DOHH2 (cell line): ENCODE measurements around the gene HBEGF.

ENCODE experiments used
- H3F3A ChIP-seq: fragments of 200-600 bp; sonication (generic), shearing (Covaris generic); 2 replicates; pipeline ENCODE4 v1.6.0; 2016; ENCODE audit warnings: antibody characterized with exemption, mild to moderate bottlenecking; ENCODE audit not compliant: control insufficient read depth, insufficient read depth
- H3K27ac ChIP-seq: fragments of 200-600 bp; sonication (generic); 2 replicates; pipeline ENCODE4 v1.5.1; 2014; ENCODE audit warnings: low read depth, mild to moderate bottlenecking, low read length, moderate library complexity
- H3K27me3 ChIP-seq: fragments of 200-600 bp; sonication (generic); 2 replicates; pipeline ENCODE4 v1.6.1; 2014; ENCODE audit warnings: mild to moderate bottlenecking, low read length, mixed read lengths; ENCODE audit not compliant: control insufficient read depth
- H3K36me3 ChIP-seq: fragments of 200-600 bp; sonication (generic); 2 replicates; pipeline ENCODE4 v1.6.1; 2014; ENCODE audit warnings: mild to moderate bottlenecking, low read length, moderate library complexity, mixed read lengths; ENCODE audit not compliant: control insufficient read depth
- H3K4me1 ChIP-seq: fragments of 200-600 bp; sonication (generic); 2 replicates; pipeline ENCODE4 v1.6.1; 2014; ENCODE audit warnings: mild to moderate bottlenecking, low read length, mixed read lengths; ENCODE audit not compliant: control insufficient read depth
- H3K4me2 ChIP-seq: fragments of 200-600 bp; sonication (generic); 2 replicates; pipeline ENCODE4 v1.6.0; 2014; ENCODE audit warnings: mild to moderate bottlenecking, low read length, moderate library complexity
- H3K4me3 ChIP-seq: fragments of 200-600 bp; sonication (generic); 2 replicates; pipeline ENCODE4 v1.5.1; 2014; ENCODE audit warnings: mild to moderate bottlenecking, low read length, mixed read lengths
- H3K79me2 ChIP-seq: fragments of 200-600 bp; sonication (generic); 2 replicates; pipeline ENCODE4 v1.6.1; 2014; ENCODE audit warnings: mild to moderate bottlenecking, low read length, mixed read lengths; ENCODE audit not compliant: control insufficient read depth
- H3K9me2 ChIP-seq: fragments of 200-600 bp; sonication (generic); replicated peaks from 2 replicates; pipeline ENCODE4 v1.6.1; 2014; ENCODE audit warnings: mild to moderate bottlenecking, low read length, mixed read lengths; ENCODE audit not compliant: control insufficient read depth
- H3K9me3 ChIP-seq: fragments of 200-600 bp; sonication (generic); 2 replicates; pipeline ENCODE4 v1.6.1; 2014; ENCODE audit warnings: antibody characterized with exemption, low read length, mixed read lengths; ENCODE audit not compliant: control insufficient read depth, insufficient read depth
- H4K20me1 ChIP-seq: fragments of 200-600 bp; sonication (generic); 2 replicates; pipeline ENCODE4 v1.6.0; 2014; ENCODE audit warnings: low read depth, mild to moderate bottlenecking, antibody characterized with exemption, low read length, moderate library complexity; ENCODE audit not compliant: control insufficient read depth, insufficient read depth
- CTCF ChIP-seq: fragments of 200-600 bp; sonication (generic); IDR thresholded peaks from one replicate; pipeline ENCODE4 v1.5.1; 2014; ENCODE audit warnings: antibody characterized with exemption, mild to moderate bottlenecking, low read depth, low read length; ENCODE audit not compliant: poor library complexity, severe bottlenecking
- EZH2phosphoT487 ChIP-seq: fragments of 200-600 bp; sonication (generic); IDR thresholded peaks from 2 replicates; pipeline ENCODE4 v1.6.1; 2017; ENCODE audit warnings: borderline replicate concordance, mild to moderate bottlenecking, antibody characterized with exemption, low read length, moderate library complexity, mixed read lengths

Gene HBEGF

GRCh38 chr5:140358738-140359310 is 12.4 kb upstream of the HBEGF start:
- TF ChIP-seq EZH2phosphoT487 = no peak
- peak; percentile 42 for TF ChIP-seq CTCF

GRCh38 chr5:140357726-140358093 is 11.3 kb upstream of the HBEGF start:
- no peaks in the 10 kb centered on the region for H3K4me1 ChIP-seq
- H3K9me3 ChIP-seq = no peaks in the 10 kb centered on the region
- H3K36me3 ChIP-seq = no peaks in the 10 kb centered on the region
- no peak overlapping the region for H3K27ac ChIP-seq
- no peaks in the 10 kb centered on the region for H3F3A ChIP-seq
- no peak overlapping the region for H3K4me3 ChIP-seq
- H4K20me1 ChIP-seq = no peaks in the 10 kb centered on the region
- H3K27me3 ChIP-seq = no peaks in the 10 kb centered on the region; the same call in 1 of the 2 replicates
- no peaks in the 10 kb centered on the region for H3K9me2 ChIP-seq
- no peaks in the 10 kb centered on the region for H3K79me2 ChIP-seq
- H3K4me2 ChIP-seq = peak overlapping the region; percentile 8; the same call in 1 of the 2 replicates
- TF ChIP-seq CTCF (peak; percentile 89), EZH2phosphoT487 (no peak)

More at GRCh38 chr5:140358738-140359310, 12.4 kb upstream of the HBEGF start:
- no peaks in the 10 kb centered on the region for H4K20me1 ChIP-seq
- H3K4me3 ChIP-seq = no peak overlapping the region
- no peaks in the 10 kb centered on the region for H3K79me2 ChIP-seq
- no peak overlapping the region for H3K27ac ChIP-seq
- H3K27me3 ChIP-seq = no peaks in the 10 kb centered on the region; the same call in 1 of the 2 replicates
- peaks cover 9% of the 10 kb centered on the region; the same call in 1 of the 2 replicates for H3K4me1 ChIP-seq
- H3K9me3 ChIP-seq = no peaks in the 10 kb centered on the region
- H3K4me2 ChIP-seq = no peak overlapping the region
- no peaks in the 10 kb centered on the region for H3K36me3 ChIP-seq
- no peaks in the 10 kb centered on the region for H3K9me2 ChIP-seq
- H3F3A ChIP-seq = no peaks in the 10 kb centered on the region

GRCh38 chr5:140356853-140357725 is 10.7 kb upstream of the HBEGF start:
- H3F3A ChIP-seq = no peaks in the 10 kb centered on the region
- no peaks in the 10 kb centered on the region for H3K36me3 ChIP-seq
- H3K27me3 ChIP-seq = no peaks in the 10 kb centered on the region; the same call in 1 of the 2 replicates
- no peaks in the 10 kb centered on the region for H3K9me3 ChIP-seq
- H3K27ac ChIP-seq = no peak overlapping the region
- H3K4me3 ChIP-seq = no peak overlapping the region
- no peaks in the 10 kb centered on the region for H3K4me1 ChIP-seq
- no peaks in the 10 kb centered on the region for H3K9me2 ChIP-seq
- no peaks in the 10 kb centered on the region for H3K79me2 ChIP-seq
- no peaks in the 10 kb centered on the region for H4K20me1 ChIP-seq
- TF ChIP-seq CTCF (no peak), EZH2phosphoT487 (no peak)
- peak overlapping the region; percentile 8; the same call in 1 of the 2 replicates for H3K4me2 ChIP-seq
